ACC112 (cell line): Measurements from ENCODE around the gene CCDC120.
A peak's percentile ranks its signal among the peaks of the same experiment; 100 is the strongest.

Experiments used
- H2AFZ ChIP-seq: fragments of 200-600 bp; sonication (generic); one replicate; pipeline ENCODE4 v1.6.0; 2017; ENCODE audit warnings: antibody characterized with exemption, low read length; ENCODE audit not compliant: unreplicated experiment
- H3K27ac ChIP-seq: fragments of 200-600 bp; sonication (generic); 2 replicates; pipeline ENCODE4 v1.5.1; 2014; ENCODE audit warnings: low read depth, mild to moderate bottlenecking, antibody characterized with exemption, low read length, moderate library complexity
- H3K27me3 ChIP-seq: fragments of 200-600 bp; sonication (generic); 2 replicates; pipeline ENCODE4 v1.6.1; 2014; ENCODE audit warnings: mild to moderate bottlenecking, antibody characterized with exemption, low read length, moderate library complexity, mixed read lengths; ENCODE audit not compliant: insufficient read depth
- H3K36me3 ChIP-seq: fragments of 200-600 bp; sonication (generic); 2 replicates; pipeline ENCODE4 v1.6.1; 2016; ENCODE audit warnings: mild to moderate bottlenecking, antibody characterized with exemption, low read length, moderate library complexity, mixed read lengths; ENCODE audit not compliant: insufficient read depth
- H3K4me1 ChIP-seq: fragments of 200-600 bp; sonication (generic); one replicate; pipeline ENCODE4 v1.6.1; 2016; ENCODE audit warnings: low read length, mixed read lengths; ENCODE audit not compliant: insufficient read depth, unreplicated experiment, control insufficient read depth
- H3K4me3 ChIP-seq: fragments of 200-600 bp; sonication (generic); 2 replicates; pipeline ENCODE4 v1.5.1; 2014; ENCODE audit warnings: mild to moderate bottlenecking, low read depth, low read length
- H3K79me2 ChIP-seq: fragments of 200-600 bp; sonication (generic); one replicate; pipeline ENCODE4 v1.6.0; 2016; ENCODE audit warnings: low read length; ENCODE audit not compliant: control insufficient read depth, unreplicated experiment, insufficient read depth

CCDC120 gene

GRCh38 chrX:49063715-49064114 is 4.9 kb downstream of the CCDC120 start:
- Histone ChIP-seq H3K36me3 (no peaks in the 10 kb centered on the region), H2AFZ (no peak overlapping the region), H3K27ac (no peak overlapping the region), H3K79me2 (no peaks in the 10 kb centered on the region), H3K27me3 (no peaks in the 10 kb centered on the region), H3K4me1 (no peaks in the 10 kb centered on the region), H3K4me3 (no peak overlapping the region)

- no peaks in the 10 kb centered on the region for H3K27me3 ChIP-seq
- H3K4me1 ChIP-seq, result no peaks in the 10 kb centered on the region
- H3K27ac ChIP-seq, result no peak overlapping the region
- H2AFZ ChIP-seq, result no peak overlapping the region
- no peak overlapping the region for H3K4me3 ChIP-seq
- no peaks in the 10 kb centered on the region for H3K36me3 ChIP-seq
- no peaks in the 10 kb centered on the region for H3K79me2 ChIP-seq
Measured at GRCh38 chrX:49064303-49064702, 5.5 kb downstream of the CCDC120 start.

- H2AFZ ChIP-seq, result no peak overlapping the region
- no peaks in the 10 kb centered on the region for H3K27me3 ChIP-seq
- H3K36me3 ChIP-seq, result no peaks in the 10 kb centered on the region
- no peaks in the 10 kb centered on the region for H3K79me2 ChIP-seq
- H3K4me1 ChIP-seq, result no peaks in the 10 kb centered on the region
- no peak overlapping the region for H3K4me3 ChIP-seq
- no peak overlapping the region for H3K27ac ChIP-seq
Measured at GRCh38 chrX:49064735-49065134, 5.9 kb downstream of the CCDC120 start.

GRCh38 chrX:49066278-49066677 is 7.5 kb downstream of the CCDC120 start:
- no peaks in the 10 kb centered on the region for H3K4me1 ChIP-seq
- H3K27ac ChIP-seq, result no peak overlapping the region
- H3K79me2 ChIP-seq, result no peaks in the 10 kb centered on the region
- H3K27me3 ChIP-seq, result no peaks in the 10 kb centered on the region
- H3K36me3 ChIP-seq, result no peaks in the 10 kb centered on the region
- no peak overlapping the region for H3K4me3 ChIP-seq
- no peak overlapping the region for H2AFZ ChIP-seq

GRCh38 chrX:49066690-49067089 is 7.9 kb downstream of the CCDC120 start:
- Histone ChIP-seq H2AFZ (no peak overlapping the region), H3K79me2 (no peaks in the 10 kb centered on the region), H3K27me3 (no peaks in the 10 kb centered on the region), H3K4me3 (no peak overlapping the region), H3K27ac (no peak overlapping the region), H3K4me1 (no peaks in the 10 kb centered on the region), H3K36me3 (no peaks in the 10 kb centered on the region)

- Histone ChIP-seq H3K27me3 (no peaks in the 10 kb centered on the region), H3K27ac (no peak overlapping the region), H3K4me1 (no peaks in the 10 kb centered on the region), H2AFZ (no peak overlapping the region), H3K79me2 (no peaks in the 10 kb centered on the region), H3K4me3 (no peak overlapping the region), H3K36me3 (no peaks in the 10 kb centered on the region)
Measured at GRCh38 chrX:49067285-49068120, 8.7 kb downstream of the CCDC120 start.

GRCh38 chrX:49069038-49069437 is 10.2 kb downstream of the CCDC120 start:
- no peaks in the 10 kb centered on the region for H3K27me3 ChIP-seq
- no peak overlapping the region for H3K27ac ChIP-seq
- peaks cover 6% of the 10 kb centered on the region for H3K79me2 ChIP-seq
- H3K4me3 ChIP-seq, result no peak overlapping the region
- H3K36me3 ChIP-seq, result no peaks in the 10 kb centered on the region
- no peak overlapping the region for H2AFZ ChIP-seq
- no peaks in the 10 kb centered on the region for H3K4me1 ChIP-seq

GRCh38 chrX:49070988-49071387 is 12.2 kb downstream of the CCDC120 start:
- no peak overlapping the region for H2AFZ ChIP-seq
- no peaks in the 10 kb centered on the region for H3K27me3 ChIP-seq
- no peak overlapping the region for H3K4me3 ChIP-seq
- H3K27ac ChIP-seq, result no peak overlapping the region
- no peaks in the 10 kb centered on the region for H3K36me3 ChIP-seq
- H3K4me1 ChIP-seq, result peaks cover 4% of the 10 kb centered on the region
- peaks cover 6% of the 10 kb centered on the region for H3K79me2 ChIP-seq

GRCh38 chrX:49071877-49072711 is 13.3 kb downstream of the CCDC120 start:
- Histone ChIP-seq H3K4me1 (peaks cover 4% of the 10 kb centered on the region), H3K27ac (no peak overlapping the region), H3K27me3 (no peaks in the 10 kb centered on the region), H3K36me3 (no peaks in the 10 kb centered on the region), H2AFZ (no peak overlapping the region), H3K79me2 (peaks cover 6% of the 10 kb centered on the region), H3K4me3 (peak overlapping the region; percentile 90)

GRCh38 chrX:49072712-49073095 is 13.9 kb downstream of the CCDC120 start:
- Histone ChIP-seq H3K4me3 (peak overlapping the region; percentile 90), H3K4me1 (peaks cover 4% of the 10 kb centered on the region), H3K27me3 (no peaks in the 10 kb centered on the region), H2AFZ (no peak overlapping the region), H3K27ac (no peak overlapping the region), H3K36me3 (no peaks in the 10 kb centered on the region), H3K79me2 (peaks cover 6% of the 10 kb centered on the region)
